Measurements from ENCODE around the gene STPG1.

STPG1 gene

GRCh38 chr1:24318615-24319311 is 94.8 kb downstream of the STPG1 start:
- POLR2A ChIA-PET, result no interaction called here
- TF ChIP-seq CTCF (IDR thresholded peaks at IDR 0.05; ENCODE audit: control extremely low read depth, extremely low read depth, low read depth, missing control alignments), result no peak
- CTCF ChIA-PET, result interaction anchor here (2.3 to 5.3 kb wide), 2 partner anchors 73 to 119 kb away, joined by 7 to 30 read pairs; no protein-coding TSS in a partner anchor
- DNase-seq (ENCODE audit: extremely low spot score), result no peak

GRCh38 chr1:24317956-24318614 is 95.5 kb downstream of the STPG1 start:
- POLR2A ChIA-PET, result no interaction called here
- TF ChIP-seq CTCF (IDR thresholded peaks at IDR 0.05; ENCODE audit: control extremely low read depth, extremely low read depth, low read depth, missing control alignments), result no peak

GRCh38 chr1:24317081-24317480 is 96.5 kb downstream of the STPG1 start:
- DNase-seq (ENCODE audit: extremely low spot score), result no peak
- no peak for TF ChIP-seq CTCF (IDR thresholded peaks at IDR 0.05; ENCODE audit: control extremely low read depth, extremely low read depth, low read depth, missing control alignments)
- POLR2A ChIA-PET, result interaction anchor here (0.6 kb wide), 1 partner anchor 86 kb away, joined by 3 read pairs; no protein-coding TSS in a partner anchor
- CTCF ChIA-PET, result interaction anchor here (1.0 to 5.3 kb wide), 2 partner anchors 15 to 117 kb away, joined by 3 to 30 read pairs; no protein-coding TSS in a partner anchor

More at GRCh38 chr1:24317956-24318614, 95.5 kb downstream of the STPG1 start:
- no peak for DNase-seq (ENCODE audit: extremely low spot score)
- CTCF ChIA-PET, result interaction anchor here (1.0 to 5.3 kb wide), 3 partner anchors 16 to 118 kb away, joined by 3 to 30 read pairs (median 7); no protein-coding TSS in a partner anchor

DNA sequence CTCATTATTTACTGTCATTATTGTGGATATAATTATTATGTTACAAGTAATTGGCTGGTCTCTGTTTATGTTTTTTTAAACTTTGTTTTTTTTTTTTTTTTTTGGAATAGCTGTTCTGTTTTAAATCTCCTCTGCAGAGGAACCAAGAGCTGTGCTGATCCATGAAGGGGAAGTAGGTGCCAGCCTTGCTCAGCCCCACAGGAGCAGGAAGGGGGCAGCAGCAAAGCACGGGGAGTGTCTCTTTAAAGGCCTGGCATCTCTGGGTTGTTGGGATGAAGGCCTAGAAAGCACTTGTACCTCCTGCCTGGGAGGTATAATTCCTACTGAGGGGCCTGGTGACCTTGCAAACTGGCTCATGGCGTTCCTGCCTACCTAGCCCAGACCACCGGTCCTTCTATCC is 96.9 kb downstream of the STPG1 start:
- ChIA-PET POLR2A (interaction anchor here (0.6 kb wide), 1 partner anchor 86 kb away, joined by 3 read pairs; no protein-coding TSS in a partner anchor), CTCF (interaction anchor here (1.0 to 1.3 kb wide), 2 partner anchors 15 to 166 kb away, joined by 3 read pairs; no protein-coding TSS in a partner anchor)
- no peak for TF ChIP-seq CTCF (IDR thresholded peaks at IDR 0.05; ENCODE audit: control extremely low read depth, extremely low read depth, low read depth, missing control alignments)
- DNase-seq (ENCODE audit: extremely low spot score), result no peak

GRCh38 chr1:24315391-24315790 is 98.2 kb downstream of the STPG1 start:
- POLR2A ChIA-PET, result no interaction called here
- TF ChIP-seq CTCF (IDR thresholded peaks at IDR 0.05; ENCODE audit: control extremely low read depth, extremely low read depth, low read depth, missing control alignments), result no peak
- CTCF ChIA-PET, result interaction anchor here (1.3 kb wide), 1 partner anchor 165 kb away, joined by 3 read pairs; no protein-coding TSS in a partner anchor
- DNase-seq (ENCODE audit: extremely low spot score), result no peak

DNA sequence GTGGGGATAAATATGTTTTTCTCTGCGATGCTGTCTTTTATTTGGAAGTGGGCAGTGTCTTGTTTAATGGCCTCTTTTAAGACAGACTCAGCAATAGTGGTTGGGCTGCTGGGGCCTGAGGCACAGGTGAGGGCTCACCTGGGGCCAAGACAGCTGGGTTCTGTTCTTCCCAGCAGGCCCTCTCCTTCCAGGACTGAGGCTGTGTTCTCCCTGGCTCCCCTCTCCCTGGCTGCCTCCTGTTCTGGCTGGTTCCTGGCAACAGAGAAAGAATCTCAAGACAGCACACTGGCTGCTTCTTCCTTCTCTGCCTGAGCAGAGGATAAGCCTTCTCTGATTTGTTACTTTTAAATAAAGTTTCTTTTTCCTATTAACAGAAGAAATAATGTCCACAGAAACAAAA is 101.8 kb downstream of the STPG1 start:
- POLR2A ChIA-PET, result no interaction called here
- no peak for TF ChIP-seq CTCF (IDR thresholded peaks at IDR 0.05; ENCODE audit: control extremely low read depth, extremely low read depth, low read depth, missing control alignments)
- CTCF ChIA-PET, result interaction anchor here (1.2 kb wide), 1 partner anchor 275 kb away, joined by 3 read pairs; no protein-coding TSS in a partner anchor
- no peak for DNase-seq (ENCODE audit: extremely low spot score)

Data from GM10248 (cell line).